GM19193 (cell line): ENCODE results near the gene FNDC3B.

Experiments used
- POLR2A ChIP-seq: IDR thresholded peaks from 4 replicates; pipeline ENCODE4 v1.6.1; 2011; ENCODE audit not compliant: insufficient read depth, insufficient read length; ENCODE audit errors: extremely low read depth

The FNDC3B gene

DNA sequence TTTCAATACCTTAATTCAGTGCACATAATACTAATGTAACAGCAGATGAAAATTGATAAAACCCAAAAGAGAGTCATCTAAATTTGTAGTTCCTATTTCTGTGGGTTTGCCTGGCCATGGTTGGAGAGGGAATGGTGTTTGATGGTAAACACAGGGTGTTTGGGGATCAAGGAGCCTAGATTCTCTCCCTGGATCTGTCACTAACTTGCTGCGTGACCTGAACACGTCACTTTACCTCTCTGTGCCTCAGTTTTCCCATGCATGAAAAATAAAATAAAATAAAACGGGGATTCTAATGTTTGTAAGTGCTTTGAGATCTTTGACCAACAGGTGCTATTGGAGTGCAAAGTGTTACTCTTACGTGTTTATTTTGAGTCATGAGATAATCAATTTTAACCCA lies 359.1 kb downstream of the FNDC3B start:
- no peak for TF ChIP-seq POLR2A

DNA sequence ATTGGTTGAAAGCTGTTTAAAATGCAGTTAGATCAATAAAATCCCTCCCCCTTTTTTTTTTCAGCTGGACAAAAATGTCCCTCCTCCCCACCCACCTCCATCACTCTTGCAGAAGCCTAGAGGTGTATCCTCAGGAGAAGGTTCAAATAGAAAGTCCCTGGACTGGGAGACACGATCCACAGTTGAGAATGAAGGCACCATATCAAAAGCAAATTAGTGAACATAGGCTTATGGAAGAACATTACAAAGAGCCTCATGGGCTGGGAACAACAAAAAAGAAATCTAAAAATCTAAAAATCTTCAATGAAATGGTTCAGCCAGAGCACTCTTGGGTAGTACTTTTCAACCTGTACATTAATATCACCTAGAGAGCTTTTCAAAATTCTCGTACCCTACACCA lies 362.7 kb downstream of the FNDC3B start:
- no peak for TF ChIP-seq POLR2A

DNA sequence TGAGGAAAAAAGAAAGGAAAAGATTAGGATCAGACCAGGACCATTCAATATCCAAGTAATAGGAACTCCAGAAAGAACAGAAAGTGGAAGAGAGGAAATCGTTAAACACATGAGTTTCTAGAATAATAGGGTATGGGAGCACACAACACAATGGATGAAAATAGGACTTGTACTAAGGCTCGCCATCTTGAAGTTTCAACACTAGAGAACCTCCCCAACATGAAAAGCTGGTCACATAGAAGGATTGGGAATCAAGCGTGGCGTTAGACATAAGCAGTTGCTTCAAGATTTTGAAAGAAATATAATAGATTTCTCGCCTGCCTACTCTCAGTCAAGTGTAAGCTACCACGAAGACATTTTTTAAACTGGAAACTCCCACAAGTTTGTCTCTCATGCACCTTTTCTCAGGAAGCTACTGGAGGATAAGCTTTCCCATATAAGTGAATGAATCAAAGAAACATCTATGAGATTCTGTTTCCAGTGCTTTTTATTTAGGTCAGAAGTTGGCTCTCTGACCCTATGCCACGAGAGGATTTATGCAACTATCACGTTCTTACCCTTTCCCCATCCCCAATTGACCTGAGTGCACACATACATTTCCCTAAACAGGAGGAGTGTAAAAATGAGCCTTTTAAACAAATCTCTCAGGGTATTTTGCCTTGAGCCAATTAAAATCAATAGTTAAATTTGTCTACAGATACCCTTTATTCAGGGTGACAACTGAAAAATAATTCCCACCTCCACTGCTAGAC lies 363.7 kb downstream of the FNDC3B start:
- no peak for TF ChIP-seq POLR2A

DNA sequence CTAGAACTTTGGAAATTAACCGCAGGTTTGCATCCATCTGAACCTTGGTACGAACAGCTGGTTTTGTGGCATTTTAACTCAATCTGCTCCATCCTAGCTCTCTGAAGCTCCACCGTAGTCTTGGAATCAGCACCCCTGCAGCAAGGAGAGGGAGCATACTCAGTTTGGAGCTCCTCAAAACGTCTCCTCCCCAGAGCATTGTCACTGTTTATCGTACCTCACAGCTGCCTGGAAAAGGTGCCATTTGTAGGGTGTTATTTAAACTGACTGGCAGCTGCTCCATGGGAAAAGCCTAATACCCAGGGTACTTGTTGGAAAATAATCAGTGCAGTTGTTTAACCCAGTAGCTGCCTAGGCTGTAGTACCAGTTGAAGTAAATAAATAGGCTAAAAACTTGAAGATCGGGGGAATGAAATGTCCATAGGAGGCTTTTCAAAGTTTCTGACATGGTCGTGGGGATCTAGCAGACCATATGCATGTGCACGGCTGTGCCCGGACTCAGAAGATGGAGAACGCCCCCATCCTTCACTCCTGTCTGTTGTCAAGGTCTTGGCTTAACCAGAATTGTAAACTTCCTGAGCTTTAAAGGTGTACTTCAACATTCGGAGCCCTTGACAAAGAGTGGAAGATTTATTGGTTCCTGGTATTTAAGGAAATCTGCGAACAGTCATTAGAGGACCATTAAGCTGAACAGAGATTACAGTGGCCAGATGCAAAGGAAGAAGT lies 365.0 kb downstream of the FNDC3B start:
- no peak for TF ChIP-seq POLR2A

DNA sequence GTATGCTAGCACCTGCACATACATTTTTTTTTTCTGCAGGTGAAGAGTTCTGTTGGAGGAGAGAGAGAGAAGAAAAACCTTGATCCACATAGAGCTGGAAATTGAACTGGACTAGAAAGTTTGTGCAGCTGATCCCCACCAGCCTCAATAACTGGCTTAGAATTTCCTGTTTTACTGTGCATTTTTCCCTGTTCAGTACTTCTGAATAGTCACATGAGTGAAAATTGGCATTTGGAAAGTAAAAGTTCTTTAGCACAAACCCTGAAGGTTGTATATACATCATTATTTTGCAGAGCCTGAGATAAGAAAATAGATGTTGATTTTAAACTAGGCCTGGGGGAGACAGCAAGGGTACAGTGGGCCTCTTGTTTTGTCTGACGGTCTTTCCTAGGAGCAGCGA lies 366.5 kb downstream of the FNDC3B start:
- TF ChIP-seq POLR2A, result no peak

DNA sequence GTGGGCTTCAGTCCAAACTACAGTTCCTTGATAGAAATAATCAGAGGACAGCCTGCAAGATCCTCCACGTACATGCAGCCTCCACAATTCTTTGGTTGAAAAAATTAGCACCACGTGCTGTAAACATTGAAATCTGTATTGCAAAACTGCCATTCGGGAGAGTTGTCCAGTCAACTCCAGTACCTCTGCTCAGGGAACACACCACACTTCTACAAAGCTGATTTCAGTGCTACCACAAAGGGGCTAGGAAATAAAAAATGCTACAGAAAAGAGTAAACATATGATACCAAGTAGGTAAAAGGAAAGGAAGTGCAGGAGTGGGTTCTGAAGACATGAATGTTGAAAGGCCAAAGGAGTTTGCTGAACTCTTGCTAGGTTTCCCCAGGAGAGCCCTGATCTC lies 368.5 kb downstream of the FNDC3B start:
- TF ChIP-seq POLR2A, result no peak

DNA sequence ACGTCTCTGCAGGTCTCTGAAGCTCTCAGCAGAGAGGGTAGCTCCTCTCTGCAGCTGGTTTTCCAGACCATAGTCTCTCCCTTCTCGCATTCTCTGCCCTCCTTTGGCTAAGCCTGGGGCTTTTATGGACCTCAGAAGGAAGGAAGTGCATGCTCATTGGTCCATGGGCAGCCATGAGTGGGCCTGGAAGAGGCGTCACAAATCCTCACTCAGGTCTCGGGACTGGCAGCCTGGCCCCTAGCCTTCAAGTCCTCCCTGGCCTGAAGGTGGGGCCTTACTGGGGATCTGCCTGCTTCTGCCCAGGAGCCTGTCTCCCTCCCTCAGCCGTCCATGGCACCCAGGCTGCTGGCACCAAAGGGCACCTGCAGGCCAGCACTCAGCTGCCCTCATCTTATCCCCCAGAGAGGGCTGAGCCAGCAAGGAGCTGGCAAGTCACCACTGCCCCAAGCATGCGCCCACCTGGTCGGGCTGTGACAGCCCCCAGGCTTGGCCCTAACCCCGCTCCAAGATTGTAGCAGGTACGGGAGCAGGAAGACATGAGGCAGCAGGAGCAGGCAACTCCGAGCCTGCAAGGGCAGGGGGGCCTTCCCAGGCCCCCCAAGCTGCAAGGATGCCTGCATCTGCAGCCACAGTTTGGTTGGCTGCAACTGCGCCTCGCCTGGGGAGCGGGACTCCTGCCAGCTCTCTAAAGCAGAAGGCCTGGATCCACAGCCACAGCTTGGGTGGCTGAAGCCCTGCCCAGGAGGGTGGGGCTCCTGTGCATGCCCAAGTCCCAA lies 371.5 kb downstream of the FNDC3B start:
- no peak for TF ChIP-seq POLR2A

DNA sequence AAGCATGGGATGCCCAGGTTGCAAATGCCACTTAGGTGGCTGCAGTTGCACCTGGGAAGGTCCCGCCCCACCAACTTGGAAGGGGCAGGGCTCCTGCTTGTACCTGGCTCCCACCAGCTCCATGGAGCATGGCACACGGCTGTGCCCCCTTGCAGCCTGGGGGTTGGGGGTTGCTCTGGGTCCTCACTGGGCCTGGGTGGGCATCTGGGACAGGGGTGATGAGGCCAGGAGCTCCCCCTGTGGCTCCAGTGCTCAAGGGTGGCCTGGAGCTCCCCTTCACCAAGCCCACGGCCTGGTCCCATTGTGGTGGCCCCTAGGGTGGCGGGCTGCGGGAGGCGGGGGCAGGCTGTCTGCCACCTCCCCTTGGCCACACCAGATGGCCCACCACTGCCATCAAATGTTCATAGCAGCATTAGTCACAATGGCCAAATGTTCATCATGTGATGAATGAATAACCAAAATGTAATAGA lies 372.1 kb downstream of the FNDC3B start:
- TF ChIP-seq POLR2A, result no peak

DNA sequence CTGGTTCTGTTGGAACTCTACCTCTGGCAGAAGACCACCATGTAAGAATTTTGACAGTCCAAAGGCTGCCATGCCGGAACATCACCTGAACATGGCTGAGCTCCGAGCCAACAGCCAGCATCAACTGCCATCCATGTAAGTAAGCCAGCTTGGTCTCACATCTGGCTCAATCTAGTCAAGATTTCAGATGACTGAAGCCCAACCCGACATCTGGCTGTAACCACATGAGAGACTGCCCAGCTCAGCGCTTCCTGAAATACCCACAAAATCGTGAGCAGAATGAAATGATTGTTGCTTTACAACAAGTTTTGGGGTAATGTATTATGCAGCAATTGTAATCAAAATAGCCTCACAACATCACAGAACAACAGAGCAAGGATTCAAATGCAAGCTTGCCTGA lies 375.9 kb downstream of the FNDC3B start:
- TF ChIP-seq POLR2A, result no peak

DNA sequence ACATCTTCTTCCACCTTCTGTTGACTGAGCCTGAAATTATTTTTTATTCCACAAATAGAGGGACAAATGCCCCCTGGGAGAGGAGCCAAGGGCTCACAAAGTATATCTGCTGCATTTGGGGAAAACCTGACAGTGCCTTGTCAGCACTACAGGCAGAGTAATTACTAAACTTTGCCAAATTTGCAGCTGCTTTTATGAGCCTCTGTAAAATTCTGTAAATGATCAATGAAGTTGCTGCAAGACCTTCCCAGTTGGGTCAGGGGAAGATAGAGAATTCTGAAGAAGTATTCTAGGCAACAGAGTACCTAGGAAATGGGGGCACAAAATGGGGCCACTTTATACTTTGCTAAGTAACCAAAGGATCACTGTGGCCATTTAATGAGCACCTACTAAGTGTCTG lies 398.3 kb downstream of the FNDC3B start:
- no peak for TF ChIP-seq POLR2A

DNA sequence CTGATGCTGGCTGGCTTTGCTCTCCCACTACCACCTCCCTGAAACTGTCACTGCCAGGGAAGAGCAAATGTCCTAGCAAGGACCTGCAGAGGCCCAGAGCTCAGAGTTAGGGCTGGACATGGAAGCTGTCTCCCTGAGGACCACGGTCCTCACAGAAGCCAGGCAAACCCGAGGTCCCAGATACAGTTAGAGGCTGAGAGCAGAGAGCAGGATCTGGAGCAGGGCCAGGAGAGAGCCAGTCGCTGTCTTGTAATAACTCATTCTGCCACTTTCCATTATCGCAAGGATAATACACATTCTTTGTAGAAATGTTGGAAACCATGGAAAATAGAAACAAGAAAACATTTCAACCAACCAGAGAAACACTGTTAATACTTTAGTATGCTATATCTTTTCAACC lies 398.8 kb downstream of the FNDC3B start:
- no peak for TF ChIP-seq POLR2A

DNA sequence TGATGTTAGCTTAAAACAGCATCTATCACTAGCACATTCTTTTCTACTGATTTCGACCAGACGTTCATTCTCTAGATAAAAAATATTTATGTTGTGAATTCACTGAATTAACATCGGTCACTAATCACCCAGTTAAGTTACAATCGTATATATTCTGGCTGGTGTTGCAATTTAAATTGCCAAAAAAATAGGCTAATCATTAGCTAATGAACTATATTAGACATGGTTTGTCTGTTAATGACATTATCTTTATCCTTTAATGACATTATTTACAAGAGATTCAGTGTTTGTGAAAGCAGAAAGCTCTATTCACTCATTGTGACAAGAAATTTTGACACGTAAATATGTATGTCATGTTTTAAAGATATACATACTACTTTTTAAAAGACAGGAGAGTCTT lies 402.2 kb downstream of the FNDC3B start:
- no peak for TF ChIP-seq POLR2A

DNA sequence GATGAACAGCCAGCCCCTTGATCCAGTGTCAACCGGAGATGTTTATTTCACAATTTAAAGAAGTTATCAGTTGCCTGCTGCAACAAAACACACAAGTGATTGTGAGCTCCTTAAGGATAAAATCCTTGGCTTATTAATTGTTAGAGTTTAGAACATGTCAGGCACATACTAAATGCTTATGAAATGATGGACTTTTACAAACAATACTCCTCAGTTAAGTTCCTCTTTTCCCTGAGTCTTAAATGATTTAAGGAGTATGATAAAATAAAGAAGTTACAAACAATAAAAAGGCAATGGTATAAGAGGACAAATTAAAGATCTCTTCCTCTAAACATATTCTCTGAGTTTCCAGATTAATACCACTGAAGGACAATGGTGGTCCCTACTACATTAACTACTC lies 403.2 kb downstream of the FNDC3B start:
- no peak for TF ChIP-seq POLR2A

DNA sequence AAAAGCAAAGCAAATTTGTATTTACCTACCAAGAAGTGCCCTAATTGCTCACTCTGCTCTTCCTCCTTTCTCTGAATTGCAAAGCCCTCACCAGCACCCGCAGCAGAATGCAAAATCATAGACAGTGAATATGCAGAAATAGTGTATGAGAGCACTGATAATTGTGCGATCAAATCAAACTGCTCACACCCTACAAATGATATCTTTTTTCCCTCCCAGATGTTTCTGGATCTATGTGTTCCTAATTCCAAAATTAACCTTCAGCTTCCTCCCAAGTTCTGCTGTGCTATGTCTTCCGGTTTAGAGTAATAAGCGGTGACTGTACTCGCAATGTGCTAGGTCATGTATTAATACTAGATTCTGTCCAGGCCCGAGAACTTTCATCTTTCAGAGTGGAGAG lies 405.4 kb downstream of the FNDC3B start:
- no peak for TF ChIP-seq POLR2A

DNA sequence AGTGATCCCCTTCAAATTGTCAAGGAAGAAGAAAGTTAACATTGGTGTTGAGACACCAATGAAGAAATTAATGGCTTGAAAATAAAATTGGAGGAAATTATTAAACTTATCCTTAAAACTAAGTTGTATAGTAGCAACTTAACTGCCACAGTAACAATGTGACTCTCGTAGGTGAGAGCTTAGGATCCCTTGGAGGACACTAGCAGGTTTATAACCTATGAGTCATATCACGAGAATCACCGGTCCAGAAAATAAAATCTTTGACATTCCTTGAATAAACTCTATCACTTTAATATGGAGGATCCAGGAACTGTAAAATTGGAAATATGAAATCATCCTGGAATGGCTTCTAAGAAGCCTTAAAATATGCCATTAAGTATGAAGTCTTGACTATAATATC lies 406.8 kb downstream of the FNDC3B start:
- TF ChIP-seq POLR2A, result no peak
